Activated CD4-positive, alpha-beta T cell treated with anti-CD3 and anti-CD28 coated beads, Interleukin-2, amount 10 ng/mL, durations not matched to agents 24 days and 14 days (primary cell): Measurements from ENCODE around the gene SVOP. TPM values are rescaled to one million over a fixed set of nuclear protein-coding genes. Genes with fewer than 3 reads are reported as not detected.

Experiments
- DNase-seq: peaks from one replicate; pipeline ENCODE4 v3.0.0; 2022
- H3K27ac Mint-ChIP-seq: one replicate; pipeline ENCODE4 v1.8.0; 2022; ENCODE audit warnings: mild to moderate bottlenecking, mixed read lengths
- H3K27me3 Mint-ChIP-seq: one replicate; pipeline ENCODE4 v1.8.0; 2022; ENCODE audit warnings: mixed read lengths
- H3K36me3 Mint-ChIP-seq: one replicate; pipeline ENCODE4 v1.8.0; 2022; ENCODE audit warnings: low read depth, mild to moderate bottlenecking, mixed read lengths
- H3K4me1 Mint-ChIP-seq: one replicate; pipeline ENCODE4 v1.8.0; 2021; ENCODE audit warnings: mixed read lengths
- H3K4me3 Mint-ChIP-seq: one replicate; pipeline ENCODE4 v1.8.0; 2022; ENCODE audit warnings: mild to moderate bottlenecking, moderate library complexity, mixed read lengths
- H3K9me3 Mint-ChIP-seq: one replicate; pipeline ENCODE4 v1.8.0; 2021; ENCODE audit warnings: mixed read lengths
- intact Hi-C: fragments of 100-400 bp; cut with micrococcal nuclease; formaldehyde crosslinking; loops from one replicate; pipeline ENCODE4 v1.15.1; 2023
- total RNA-seq: library from RNA; stranded (reverse); gene quantifications from 2 replicates; pipeline ENCODE4 v1.2.3, GENCODE V29; 2022

Gene SVOP
- total RNA-seq, 1 donor from 2014 or later: not detected

DNA sequence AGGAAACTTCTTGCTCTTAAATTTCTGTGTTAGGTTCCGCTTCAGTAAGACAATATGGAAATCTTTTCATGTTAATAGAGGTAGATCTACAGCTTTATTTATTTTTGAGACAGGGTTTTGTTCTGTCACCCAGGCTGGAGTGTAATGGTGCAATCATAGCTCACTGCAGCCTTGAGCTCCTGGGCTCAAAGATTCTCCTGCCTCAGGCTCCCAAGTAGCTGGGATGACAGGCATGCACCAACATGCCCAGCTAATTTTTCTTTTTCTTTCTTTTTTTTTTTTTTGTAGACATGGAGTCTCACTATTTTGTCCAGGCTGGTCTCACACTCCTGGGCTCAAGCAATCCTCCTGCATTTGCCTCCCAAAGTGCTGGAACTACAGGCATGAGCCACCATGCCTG, 70.9 kb downstream of the SVOP start:
- Mint-ChIP-seq H3K4me1 (no peaks in the 10 kb centered on the region), H3K4me3 (no peak overlapping the region), H3K27me3 (peaks cover 14% of the 10 kb centered on the region), H3K9me3 (no peaks in the 10 kb centered on the region), H3K36me3 (no peaks in the 10 kb centered on the region), H3K27ac (no peak overlapping the region)
- DNase-seq: no peak
- intact Hi-C loops: loop anchor here (2.0 to 10.0 kb wide), 3 partner anchors 125 to 388 kb away; partner anchors contain the start of genes ALKBH2, ISCU and SART3

DNA sequence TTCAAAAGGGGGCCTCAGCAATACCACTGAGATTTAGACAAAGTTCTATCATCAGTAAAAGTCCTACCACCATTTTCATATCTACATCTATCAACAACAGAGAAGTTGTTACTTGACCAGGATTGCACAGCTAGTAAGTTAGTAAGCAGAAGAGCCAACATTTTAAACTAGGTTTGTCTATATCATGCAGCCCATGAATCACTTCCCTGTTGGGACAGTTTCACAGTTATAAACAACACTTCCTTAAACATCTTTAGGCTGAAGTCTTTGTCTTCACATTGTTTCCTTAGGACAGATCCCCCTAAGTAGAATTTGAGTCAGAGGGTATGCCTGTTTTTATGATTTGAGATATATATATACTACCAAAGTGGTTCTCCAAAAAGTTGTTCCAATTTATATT, 72.5 kb downstream of the SVOP start:
- intact Hi-C loops: no loop called here
- no peaks in the 10 kb centered on the region for H3K36me3 Mint-ChIP-seq
- no peak overlapping the region for H3K27ac Mint-ChIP-seq
- H3K27me3 Mint-ChIP-seq: peaks cover 12% of the 10 kb centered on the region
- DNase-seq: no peak
- no peaks in the 10 kb centered on the region for H3K4me1 Mint-ChIP-seq
- no peaks in the 10 kb centered on the region for H3K9me3 Mint-ChIP-seq
- no peak overlapping the region for H3K4me3 Mint-ChIP-seq

DNA sequence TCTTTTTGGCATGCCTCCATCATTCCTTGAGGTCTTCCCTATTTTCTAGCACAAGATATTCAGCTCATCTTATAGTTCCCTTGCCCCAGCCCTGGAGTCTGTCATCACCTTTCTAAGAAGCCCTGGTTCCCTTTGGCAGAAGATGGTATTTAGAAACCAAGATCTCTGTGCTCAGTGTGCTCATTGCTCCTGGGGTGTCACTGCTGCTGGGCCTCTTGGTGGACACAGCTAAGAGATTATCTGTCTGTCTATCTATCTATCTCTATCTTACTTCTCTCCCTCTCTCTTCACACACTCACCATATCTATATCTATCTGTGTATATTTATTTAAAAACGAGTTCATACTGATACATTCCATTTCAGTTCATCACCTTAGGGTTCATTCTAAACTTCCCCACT, 73.8 kb downstream of the SVOP start:
- no peak overlapping the region for H3K27ac Mint-ChIP-seq
- H3K4me1 Mint-ChIP-seq: no peaks in the 10 kb centered on the region
- intact Hi-C loops: no loop called here
- peaks cover 12% of the 10 kb centered on the region for H3K27me3 Mint-ChIP-seq
- no peaks in the 10 kb centered on the region for H3K36me3 Mint-ChIP-seq
- no peaks in the 10 kb centered on the region for H3K9me3 Mint-ChIP-seq
- no peak for DNase-seq
- no peak overlapping the region for H3K4me3 Mint-ChIP-seq

DNA sequence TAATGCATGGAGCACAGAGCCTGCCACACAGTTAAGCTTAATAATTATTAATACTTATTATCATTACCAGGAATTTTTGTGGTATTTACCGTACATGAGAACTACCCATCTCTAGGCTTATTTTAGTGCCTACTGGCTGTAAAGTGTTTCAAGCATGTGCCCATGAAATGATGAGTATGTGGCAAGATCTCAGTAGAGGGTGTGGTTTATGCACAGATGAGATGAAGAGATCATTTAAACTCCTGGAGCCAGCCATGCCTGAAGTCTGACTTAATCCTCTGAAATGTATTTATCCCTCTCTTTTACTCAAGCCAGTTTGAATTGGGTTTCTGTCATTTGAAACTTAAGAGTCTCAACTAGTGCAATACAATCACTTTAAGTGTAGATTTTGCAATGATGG, 80.7 kb downstream of the SVOP start:
- DNase-seq: no peak
- Mint-ChIP-seq H3K9me3 (no peaks in the 10 kb centered on the region), H3K36me3 (no peaks in the 10 kb centered on the region), H3K4me3 (no peak overlapping the region), H3K4me1 (no peaks in the 10 kb centered on the region), H3K27me3 (no peaks in the 10 kb centered on the region), H3K27ac (no peak overlapping the region)
- intact Hi-C loops: no loop called here

DNA sequence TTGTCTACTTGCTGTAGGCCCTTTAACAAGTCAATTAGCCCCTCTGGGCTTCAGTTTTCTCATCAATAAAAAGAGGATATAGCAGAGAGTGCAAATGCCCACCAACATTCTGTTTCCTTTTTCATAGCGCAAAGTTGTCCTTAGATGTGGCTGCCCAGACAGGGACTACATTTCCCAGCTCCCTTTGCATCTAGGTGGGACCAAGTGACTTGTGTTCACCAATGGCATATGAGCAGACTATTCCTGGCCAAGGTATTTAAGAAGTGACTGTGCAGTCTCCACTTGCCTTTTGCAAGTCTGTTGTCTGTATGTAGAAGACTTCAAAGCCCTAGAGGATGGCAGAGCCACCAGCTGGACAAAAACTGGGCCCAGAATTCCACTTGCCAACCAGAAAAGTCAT, 81.3 kb downstream of the SVOP start:
- no peak overlapping the region for H3K27ac Mint-ChIP-seq
- no peaks in the 10 kb centered on the region for H3K4me1 Mint-ChIP-seq
- no peak overlapping the region for H3K4me3 Mint-ChIP-seq
- no peaks in the 10 kb centered on the region for H3K9me3 Mint-ChIP-seq
- peak; percentile 66 for DNase-seq
- H3K27me3 Mint-ChIP-seq: no peaks in the 10 kb centered on the region
- H3K36me3 Mint-ChIP-seq: no peaks in the 10 kb centered on the region
- intact Hi-C loops: no loop called here

GRCh38 chr12:108938247-108938924, 82.5 kb downstream of the SVOP start:
- Mint-ChIP-seq H3K27me3 (no peaks in the 10 kb centered on the region), H3K4me1 (no peaks in the 10 kb centered on the region), H3K27ac (no peak overlapping the region), H3K9me3 (no peaks in the 10 kb centered on the region), H3K4me3 (no peak overlapping the region), H3K36me3 (no peaks in the 10 kb centered on the region)
- no peak for DNase-seq
- intact Hi-C loops: no loop called here

- intact Hi-C loops: no loop called here
- no peaks in the 10 kb centered on the region for H3K36me3 Mint-ChIP-seq
Observed at GRCh38 chr12:108935159-108935763, 85.6 kb downstream of the SVOP start.

GRCh38 chr12:108933949-108934348, 86.9 kb downstream of the SVOP start:
- no peaks in the 10 kb centered on the region for H3K9me3 Mint-ChIP-seq
- no peaks in the 10 kb centered on the region for H3K4me1 Mint-ChIP-seq
- no peak for DNase-seq
- no peaks in the 10 kb centered on the region for H3K36me3 Mint-ChIP-seq
- intact Hi-C loops: no loop called here
- no peak overlapping the region for H3K27ac Mint-ChIP-seq
- H3K4me3 Mint-ChIP-seq: no peak overlapping the region
- H3K27me3 Mint-ChIP-seq: peaks cover 7% of the 10 kb centered on the region

More at GRCh38 chr12:108935159-108935763, 85.6 kb downstream of the SVOP start:
- Mint-ChIP-seq H3K27ac (no peak overlapping the region), H3K4me1 (no peaks in the 10 kb centered on the region), H3K4me3 (no peak overlapping the region), H3K27me3 (peaks cover 3% of the 10 kb centered on the region), H3K9me3 (no peaks in the 10 kb centered on the region)
- no peak for DNase-seq

DNA sequence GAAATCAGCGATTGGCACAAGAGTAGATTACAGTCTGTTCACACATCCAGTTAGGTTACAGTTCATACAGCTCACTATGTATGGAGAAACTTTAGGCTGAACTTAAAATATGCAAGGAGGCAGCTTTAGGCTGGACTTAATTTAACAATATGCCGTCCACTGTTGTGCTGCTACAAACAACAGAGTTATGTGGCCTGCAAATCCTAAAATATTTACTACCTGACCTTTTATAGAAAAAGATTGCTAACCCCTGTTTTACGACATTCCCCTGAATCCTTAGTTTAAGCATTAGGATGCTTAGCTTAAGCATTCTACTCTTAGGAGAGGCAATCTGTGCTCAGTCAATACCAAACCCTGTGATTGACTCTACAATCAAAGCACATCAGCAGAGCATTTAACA, 90.1 kb downstream of the SVOP start:
- Mint-ChIP-seq H3K27ac (no peak overlapping the region), H3K27me3 (peaks cover 7% of the 10 kb centered on the region), H3K36me3 (no peaks in the 10 kb centered on the region), H3K9me3 (peaks cover under 1% of the 10 kb centered on the region), H3K4me1 (no peaks in the 10 kb centered on the region), H3K4me3 (no peak overlapping the region)
- intact Hi-C loops: no loop called here
- no peak for DNase-seq

- DNase-seq: no peak
- intact Hi-C loops: no loop called here
- Mint-ChIP-seq H3K4me3 (no peak overlapping the region), H3K27ac (no peak overlapping the region), H3K4me1 (no peaks in the 10 kb centered on the region), H3K9me3 (peaks cover 7% of the 10 kb centered on the region), H3K36me3 (no peaks in the 10 kb centered on the region), H3K27me3 (peaks cover 9% of the 10 kb centered on the region)
Observed at GRCh38 chr12:108930155-108930554, 90.7 kb downstream of the SVOP start.

- no peak for DNase-seq
- intact Hi-C loops: no loop called here
- peaks cover 11% of the 10 kb centered on the region for H3K27me3 Mint-ChIP-seq
- no peaks in the 10 kb centered on the region for H3K36me3 Mint-ChIP-seq
- H3K27ac Mint-ChIP-seq: no peak overlapping the region
- H3K4me1 Mint-ChIP-seq: no peaks in the 10 kb centered on the region
- H3K4me3 Mint-ChIP-seq: no peak overlapping the region
- peaks cover 11% of the 10 kb centered on the region for H3K9me3 Mint-ChIP-seq
Observed at GRCh38 chr12:108928695-108929094, 92.2 kb downstream of the SVOP start.

DNA sequence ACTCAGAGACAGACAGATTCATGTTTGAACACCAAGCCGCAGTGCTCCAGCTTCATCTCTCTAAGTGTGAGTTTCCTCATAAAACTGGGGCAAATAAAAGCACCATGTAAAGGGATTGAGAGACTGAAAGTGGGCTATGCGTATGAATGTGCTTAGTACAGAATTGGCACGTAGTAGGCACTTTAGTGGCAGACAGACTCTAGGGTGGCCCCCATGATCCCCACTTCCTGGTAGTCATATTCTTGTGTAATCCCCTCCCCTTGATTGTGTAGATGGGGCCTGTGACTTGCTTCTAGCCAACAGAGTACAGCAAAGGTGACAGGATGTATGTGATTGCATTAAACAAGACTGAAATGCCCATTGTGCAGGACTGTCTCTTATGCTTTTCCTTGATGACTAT, 98.0 kb downstream of the SVOP start:
- intact Hi-C loops: no loop called here
- H3K9me3 Mint-ChIP-seq: peaks cover 14% of the 10 kb centered on the region
- no peak overlapping the region for H3K27ac Mint-ChIP-seq
- no peak overlapping the region for H3K4me3 Mint-ChIP-seq
- DNase-seq: no peak
- no peaks in the 10 kb centered on the region for H3K36me3 Mint-ChIP-seq
- no peaks in the 10 kb centered on the region for H3K4me1 Mint-ChIP-seq
- peaks cover 7% of the 10 kb centered on the region for H3K27me3 Mint-ChIP-seq

DNA sequence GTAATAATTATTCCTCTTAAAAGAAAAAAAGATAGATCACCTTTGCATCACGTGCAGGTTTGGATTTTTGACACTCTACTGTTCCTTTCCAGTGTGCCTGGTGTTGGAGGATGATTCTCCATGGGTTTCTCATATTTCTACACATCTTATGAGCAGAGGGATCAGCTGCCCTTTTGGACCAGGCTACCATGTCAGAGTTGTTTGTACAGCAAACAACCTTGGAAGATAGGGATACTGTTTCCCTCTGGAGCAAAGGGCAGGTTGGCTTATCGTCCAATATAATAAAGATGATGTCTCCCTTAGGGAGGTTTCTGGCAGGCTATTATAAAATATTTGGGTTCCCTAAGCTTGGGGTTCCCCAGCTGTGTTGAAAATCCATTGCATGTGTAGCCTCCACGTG, 98.9 kb downstream of the SVOP start:
- intact Hi-C loops: no loop called here
- Mint-ChIP-seq H3K27me3 (peaks cover 7% of the 10 kb centered on the region), H3K4me1 (no peaks in the 10 kb centered on the region), H3K27ac (no peak overlapping the region), H3K4me3 (no peak overlapping the region), H3K9me3 (peaks cover 14% of the 10 kb centered on the region), H3K36me3 (no peaks in the 10 kb centered on the region)
- no peak for DNase-seq

DNA sequence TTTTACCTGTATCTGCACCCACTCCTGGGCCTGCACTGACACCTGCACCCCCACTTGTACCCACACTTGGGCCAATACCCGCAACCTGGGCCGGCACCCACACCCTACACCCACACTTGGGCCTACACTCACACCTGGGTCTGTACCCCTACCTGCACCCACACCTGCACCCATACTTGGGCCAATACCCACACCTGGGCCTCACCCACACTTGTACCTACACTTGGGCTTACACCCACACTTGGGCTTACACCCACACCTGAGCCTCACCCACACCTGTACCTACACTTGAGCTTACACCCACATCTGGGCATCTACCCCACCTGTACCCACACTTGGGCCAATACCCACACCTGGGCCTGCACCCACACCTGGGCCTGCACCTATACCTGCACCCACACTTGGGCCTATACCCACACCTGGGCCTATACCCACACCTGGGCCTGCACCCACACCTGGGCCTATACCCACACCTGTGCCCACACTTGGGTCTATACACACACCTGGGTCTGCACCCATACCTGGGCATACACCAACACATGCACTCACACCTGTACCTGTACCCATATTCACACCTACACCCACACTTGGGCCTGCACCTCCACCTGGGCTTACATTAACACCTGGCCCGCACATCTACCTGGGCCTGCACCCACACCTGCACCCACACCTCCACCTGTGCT, 101.8 kb downstream of the SVOP start:
- H3K27me3 Mint-ChIP-seq: peaks cover 3% of the 10 kb centered on the region
- H3K4me3 Mint-ChIP-seq: no peak overlapping the region
- no peaks in the 10 kb centered on the region for H3K4me1 Mint-ChIP-seq
- no peaks in the 10 kb centered on the region for H3K36me3 Mint-ChIP-seq
- peak overlapping the region; percentile 45 for H3K27ac Mint-ChIP-seq
- DNase-seq: no peak
- intact Hi-C loops: no loop called here
- peaks cover 3% of the 10 kb centered on the region for H3K9me3 Mint-ChIP-seq
